Adipocyte (in vitro differentiated cells): ENCODE results near the gene TEX19.
A peak's percentile ranks its signal among the peaks of the same experiment; 100 is the strongest.

Experiments used
- DNase-seq: peaks from one replicate; pipeline ENCODE4 v3.0.0-alpha.2; 2015; ENCODE audit warnings: low read depth
- H3K27me3 ChIP-seq: replicated peaks from 2 replicates; pipeline ENCODE4 v1.7.0; 2013; ENCODE audit warnings: mild to moderate bottlenecking, low read length, moderate library complexity; ENCODE audit not compliant: control insufficient read depth, insufficient read depth
- H3K36me3 ChIP-seq: 2 replicates; pipeline ENCODE4 v1.7.0; 2013; ENCODE audit warnings: low read length, mild to moderate bottlenecking, moderate library complexity; ENCODE audit not compliant: control insufficient read depth, insufficient read depth, severe bottlenecking
- H3K4me1 ChIP-seq: 2 replicates; pipeline ENCODE4 v1.7.0; 2013; ENCODE audit warnings: mild to moderate bottlenecking, low read length, moderate library complexity; ENCODE audit not compliant: control insufficient read depth, insufficient read depth
- H3K4me3 ChIP-seq: 2 replicates; pipeline ENCODE4 v1.7.0; 2013; ENCODE audit warnings: mild to moderate bottlenecking, low read length, moderate library complexity
- H3K9ac ChIP-seq: 2 replicates; pipeline ENCODE4 v1.7.0; 2013; ENCODE audit warnings: mild to moderate bottlenecking, low read length, moderate library complexity
- H3K9me3 ChIP-seq: 2 replicates; pipeline ENCODE4 v1.7.0; 2013; ENCODE audit warnings: mild to moderate bottlenecking, low read length, moderate library complexity; ENCODE audit not compliant: control insufficient read depth

TEX19 gene

DNA sequence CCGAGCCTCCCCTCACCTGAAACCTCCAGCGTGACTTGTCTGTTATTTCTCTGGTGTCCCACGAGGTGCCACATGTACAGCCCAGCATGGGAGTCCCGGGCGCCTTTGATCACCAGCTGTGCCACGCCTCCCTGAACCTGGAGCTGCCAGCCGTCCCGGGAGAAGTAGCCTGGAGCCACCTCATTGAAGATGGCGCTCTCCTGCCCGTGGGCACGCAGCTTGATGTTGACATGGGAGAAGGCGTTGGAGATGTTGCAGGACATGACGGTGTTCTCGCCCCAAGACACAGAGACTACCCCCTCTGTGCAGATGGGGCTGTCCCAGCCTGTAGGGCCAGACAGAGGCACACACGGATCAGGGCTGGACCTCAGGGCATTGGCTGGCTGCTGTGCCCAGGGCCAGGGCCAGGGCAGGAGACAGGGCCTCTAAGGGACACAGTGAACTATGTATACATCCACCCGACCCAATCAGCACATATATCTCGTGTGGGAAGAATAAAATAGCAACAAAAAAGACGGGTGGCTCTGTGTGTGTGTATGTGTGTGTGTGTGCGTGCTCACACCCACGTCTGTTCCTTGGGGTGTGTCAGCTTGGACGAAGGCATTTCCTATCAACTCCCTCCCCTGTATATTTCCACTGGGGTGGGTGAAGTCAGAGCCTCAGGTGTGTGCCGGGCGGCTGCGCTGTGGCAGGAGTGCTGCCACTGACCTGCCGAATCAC, 34.3 kb upstream of the TEX19 start:
- Histone ChIP-seq H3K9ac (no peak overlapping the region), H3K4me1 (no peaks in the 10 kb centered on the region), H3K36me3 (no peaks in the 10 kb centered on the region), H3K27me3 (no peaks in the 10 kb centered on the region), H3K9me3 (no peaks in the 10 kb centered on the region), H3K4me3 (no peak overlapping the region)
- no peak for DNase-seq

DNA sequence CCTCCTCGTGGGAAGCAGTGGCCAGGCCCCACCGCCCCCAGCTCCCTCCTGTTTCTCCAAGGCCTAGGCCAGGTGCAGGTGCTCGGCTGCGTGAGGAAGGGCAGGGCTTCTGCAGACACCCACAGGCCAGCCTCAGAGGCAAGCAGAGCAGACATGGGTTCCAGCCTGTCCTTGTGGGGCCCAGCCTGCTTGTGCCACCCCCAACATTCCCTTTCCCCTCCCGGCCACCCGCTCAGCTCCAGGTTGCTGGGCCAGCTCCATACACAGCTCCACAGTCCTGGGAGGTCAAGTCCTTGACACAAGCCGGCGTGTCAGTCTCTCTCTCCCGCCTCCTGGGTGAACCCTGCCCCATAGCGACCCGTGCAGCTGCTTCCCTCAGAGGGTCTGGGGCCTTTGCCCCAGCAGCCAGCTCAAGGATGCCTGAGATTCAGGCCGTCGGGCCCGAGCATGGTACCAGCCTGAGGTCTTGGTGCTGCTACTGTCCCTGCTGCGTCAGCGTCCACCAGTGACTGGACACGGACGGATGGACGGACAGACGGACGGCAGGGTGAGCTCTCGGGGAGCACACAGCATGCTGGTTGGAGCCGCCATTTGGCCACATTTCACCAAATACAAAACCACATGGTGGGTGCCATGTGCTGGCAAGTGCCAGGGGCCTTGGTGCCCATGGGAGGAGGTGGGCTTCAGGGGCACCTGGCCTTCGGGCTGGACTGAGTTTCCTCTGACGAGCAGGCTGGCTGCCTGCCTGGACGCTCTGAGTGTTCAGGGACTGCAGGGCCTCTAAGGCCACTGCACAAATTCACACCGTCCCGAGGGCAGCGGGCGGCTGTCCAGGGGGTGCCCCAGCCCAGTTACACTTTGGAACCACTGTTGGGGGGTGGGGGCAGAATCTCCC, 33.5 kb upstream of the TEX19 start:
- Histone ChIP-seq H3K36me3 (no peaks in the 10 kb centered on the region), H3K9me3 (no peaks in the 10 kb centered on the region), H3K4me3 (no peak overlapping the region), H3K27me3 (no peaks in the 10 kb centered on the region), H3K4me1 (peaks cover 6% of the 10 kb centered on the region), H3K9ac (no peak overlapping the region)
- no peak for DNase-seq

- Histone ChIP-seq H3K9ac (no peak overlapping the region), H3K4me3 (no peak overlapping the region), H3K36me3 (no peaks in the 10 kb centered on the region), H3K9me3 (no peaks in the 10 kb centered on the region), H3K4me1 (peaks cover 13% of the 10 kb centered on the region), H3K27me3 (no peaks in the 10 kb centered on the region)
- no peak for DNase-seq
Observed at GRCh38 chr17:82327289-82327688, 31.8 kb upstream of the TEX19 start.

DNA sequence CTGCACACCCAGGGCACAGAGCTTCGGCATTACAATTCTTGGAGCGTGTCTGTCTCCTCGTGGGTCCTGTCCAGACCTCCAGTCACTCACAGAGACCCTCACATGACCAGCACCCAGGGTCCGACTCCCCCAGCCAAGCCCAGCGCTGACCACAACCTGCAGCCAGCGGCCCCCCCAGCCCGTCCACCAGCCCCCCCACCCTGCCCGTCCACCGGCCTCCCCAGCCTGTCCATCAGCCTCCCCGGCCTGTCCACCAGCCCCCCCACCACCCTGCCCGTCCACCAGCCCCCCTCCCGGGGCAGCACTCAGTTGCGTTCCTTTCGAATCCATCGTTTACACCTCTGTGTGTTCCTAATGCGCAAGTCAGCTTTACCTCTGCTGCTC, 31.3 kb upstream of the TEX19 start:
- Histone ChIP-seq H3K9ac (no peak overlapping the region), H3K9me3 (no peaks in the 10 kb centered on the region), H3K27me3 (no peaks in the 10 kb centered on the region), H3K36me3 (no peaks in the 10 kb centered on the region), H3K4me1 (peaks cover 17% of the 10 kb centered on the region), H3K4me3 (no peak overlapping the region)
- no peak for DNase-seq

DNA sequence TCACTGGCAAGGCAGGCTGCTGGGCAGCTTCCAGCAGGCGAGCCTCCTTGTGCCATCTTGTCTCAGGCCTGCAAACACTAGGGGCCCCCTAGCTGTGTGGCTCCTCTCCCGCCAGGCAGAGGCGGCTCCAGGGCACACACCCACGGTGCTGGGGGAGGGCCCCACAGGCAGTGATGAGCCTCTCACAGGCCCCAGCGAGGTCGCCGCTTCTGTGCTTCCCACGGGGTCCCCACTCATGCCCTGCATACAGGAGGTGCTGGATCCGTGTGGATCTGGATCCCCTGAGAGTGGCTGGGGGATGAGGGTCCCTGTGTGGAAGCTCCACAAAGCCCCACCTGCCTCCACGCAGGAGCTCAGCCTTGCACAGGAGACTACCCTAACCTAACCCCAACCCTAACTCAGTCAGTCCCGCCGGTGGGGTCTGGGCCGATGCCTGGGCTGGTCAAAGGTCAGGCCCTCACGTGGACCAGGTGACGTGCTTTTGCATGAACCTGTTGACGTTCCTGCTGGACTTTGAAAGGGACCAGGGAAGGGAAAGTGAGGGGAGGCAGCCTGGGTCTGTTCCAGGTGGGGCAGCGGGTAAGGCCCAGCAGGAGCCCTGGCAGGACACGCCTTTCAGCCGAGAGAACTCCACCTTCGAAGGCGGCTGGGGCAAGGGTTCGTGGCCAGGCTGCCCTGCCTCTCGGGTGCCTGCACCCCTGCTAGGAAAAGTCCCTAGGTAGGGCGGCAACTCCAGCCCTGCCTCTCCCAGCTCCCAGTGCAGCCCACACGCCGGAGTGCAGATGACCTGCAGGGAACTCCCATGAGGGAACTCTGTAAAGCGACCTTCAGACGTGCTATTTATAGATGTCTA, 30.7 kb upstream of the TEX19 start:
- Histone ChIP-seq H3K9me3 (no peaks in the 10 kb centered on the region), H3K27me3 (no peaks in the 10 kb centered on the region), H3K4me3 (no peak overlapping the region), H3K4me1 (peaks cover 20% of the 10 kb centered on the region), H3K9ac (no peak overlapping the region), H3K36me3 (no peaks in the 10 kb centered on the region)
- DNase-seq = no peak

DNA sequence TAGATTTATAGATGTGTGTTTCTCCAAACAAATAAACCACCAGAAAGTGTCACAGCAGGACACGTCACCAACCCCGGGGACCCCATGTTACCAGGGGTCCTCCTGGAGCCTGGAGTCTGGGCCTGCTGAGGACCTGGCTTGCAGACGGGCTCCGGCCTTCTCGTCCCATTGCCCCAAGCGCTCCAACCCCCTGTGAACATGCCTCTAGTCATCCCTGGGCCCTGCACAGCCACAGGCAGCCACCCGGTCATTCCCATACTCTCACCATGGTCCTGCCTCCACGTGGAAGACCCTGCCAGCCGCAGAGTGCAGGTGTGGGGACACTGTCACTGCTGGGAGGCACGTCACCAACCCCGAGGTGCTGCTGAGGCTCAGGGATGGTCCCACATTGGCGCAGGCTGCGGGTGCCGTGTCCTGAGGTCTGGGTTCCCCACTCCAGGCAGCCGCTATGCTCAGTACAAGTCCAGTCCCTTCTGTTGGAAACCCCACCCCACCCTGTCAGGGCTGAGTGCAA, 30.0 kb upstream of the TEX19 start:
- H3K4me1 ChIP-seq = peaks cover 21% of the 10 kb centered on the region
- H3K36me3 ChIP-seq = no peaks in the 10 kb centered on the region
- no peak overlapping the region for H3K4me3 ChIP-seq
- no peaks in the 10 kb centered on the region for H3K9me3 ChIP-seq
- H3K9ac ChIP-seq = no peak overlapping the region
- H3K27me3 ChIP-seq = no peaks in the 10 kb centered on the region
- no peak for DNase-seq

DNA sequence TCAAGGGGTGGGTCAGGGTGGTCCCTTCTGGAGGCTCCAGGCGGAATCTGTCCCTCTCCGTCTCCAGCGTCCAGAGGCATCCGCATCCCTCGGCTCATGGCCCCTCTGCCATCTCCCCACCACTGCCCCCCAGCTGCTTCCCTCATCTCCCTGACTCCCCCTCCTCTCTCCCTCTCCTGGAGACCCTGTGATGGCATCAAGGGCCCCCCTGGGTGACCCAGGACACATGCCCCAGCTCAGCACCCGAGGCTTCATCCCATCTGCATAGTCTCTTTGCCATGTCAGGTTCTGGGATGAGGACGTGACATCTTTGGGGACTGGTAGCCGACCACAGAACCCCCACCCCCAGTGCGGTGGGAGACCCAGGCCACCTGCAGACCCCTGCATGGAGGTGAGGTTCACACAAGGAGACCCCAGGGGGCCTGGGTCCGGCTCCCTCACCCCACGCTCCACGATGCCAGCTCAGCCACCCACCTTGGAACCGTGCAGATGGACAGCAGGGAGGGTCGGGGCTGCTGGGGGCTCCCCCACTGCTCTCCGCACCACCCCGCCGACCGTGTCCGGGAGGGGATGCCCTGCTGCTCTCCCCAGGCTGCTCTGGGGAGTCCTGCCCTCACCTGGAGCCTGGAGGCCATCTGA, 29.2 kb upstream of the TEX19 start:
- no peak overlapping the region for H3K9ac ChIP-seq
- no peaks in the 10 kb centered on the region for H3K36me3 ChIP-seq
- H3K4me3 ChIP-seq = no peak overlapping the region
- no peaks in the 10 kb centered on the region for H3K27me3 ChIP-seq
- DNase-seq = no peak
- peaks cover 28% of the 10 kb centered on the region for H3K4me1 ChIP-seq
- H3K9me3 ChIP-seq = no peaks in the 10 kb centered on the region

DNA sequence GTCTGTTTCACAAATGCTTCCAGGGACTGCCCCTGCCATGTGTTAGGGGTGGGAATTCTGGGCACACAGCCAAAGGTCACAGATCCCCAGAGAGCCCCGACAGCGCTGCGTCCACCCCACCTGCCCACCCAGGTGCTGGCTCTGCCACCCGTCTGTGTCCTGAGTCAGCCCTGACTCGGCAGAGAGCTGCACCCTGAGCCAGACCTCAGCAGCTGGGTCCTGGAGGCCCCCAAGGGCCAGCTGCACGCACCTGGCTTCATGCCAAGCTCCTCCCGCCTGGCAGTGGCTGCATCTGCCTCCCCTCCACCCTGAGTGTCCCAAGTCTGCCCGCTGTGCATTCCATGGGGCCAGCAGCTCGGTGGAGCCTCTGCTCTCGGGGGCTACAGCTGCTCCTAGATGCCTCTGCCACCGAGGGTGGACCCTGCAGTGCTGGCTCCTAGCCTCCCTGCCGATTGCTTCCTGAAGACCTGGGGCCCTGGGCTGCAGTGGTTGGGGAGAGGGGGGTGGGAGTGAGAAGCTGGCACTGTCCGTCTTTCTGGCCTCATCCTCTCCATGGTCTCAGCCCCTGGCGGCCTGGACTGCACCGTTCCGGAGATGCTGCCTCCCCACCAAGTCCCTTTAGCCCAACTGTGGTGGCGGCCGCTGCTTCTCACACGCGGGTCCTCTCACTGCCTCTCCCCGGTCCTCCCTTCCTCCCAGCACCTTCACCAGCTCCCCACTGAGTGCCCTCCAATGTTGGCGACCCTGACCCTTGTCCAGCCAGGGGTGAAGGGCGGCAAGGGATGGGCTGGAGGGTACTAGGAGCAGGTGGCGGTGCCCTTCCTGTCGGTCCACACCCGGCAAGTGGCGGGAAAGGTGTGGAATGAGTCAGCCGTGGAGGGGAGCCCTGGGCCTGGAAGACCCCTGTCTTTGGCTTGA, 28.5 kb upstream of the TEX19 start:
- H3K9ac ChIP-seq = peak overlapping the region; percentile 39
- H3K9me3 ChIP-seq = no peaks in the 10 kb centered on the region
- peak; percentile 68 for DNase-seq
- no peaks in the 10 kb centered on the region for H3K36me3 ChIP-seq
- peaks cover 35% of the 10 kb centered on the region for H3K4me1 ChIP-seq
- no peak overlapping the region for H3K4me3 ChIP-seq
- no peaks in the 10 kb centered on the region for H3K27me3 ChIP-seq

DNA sequence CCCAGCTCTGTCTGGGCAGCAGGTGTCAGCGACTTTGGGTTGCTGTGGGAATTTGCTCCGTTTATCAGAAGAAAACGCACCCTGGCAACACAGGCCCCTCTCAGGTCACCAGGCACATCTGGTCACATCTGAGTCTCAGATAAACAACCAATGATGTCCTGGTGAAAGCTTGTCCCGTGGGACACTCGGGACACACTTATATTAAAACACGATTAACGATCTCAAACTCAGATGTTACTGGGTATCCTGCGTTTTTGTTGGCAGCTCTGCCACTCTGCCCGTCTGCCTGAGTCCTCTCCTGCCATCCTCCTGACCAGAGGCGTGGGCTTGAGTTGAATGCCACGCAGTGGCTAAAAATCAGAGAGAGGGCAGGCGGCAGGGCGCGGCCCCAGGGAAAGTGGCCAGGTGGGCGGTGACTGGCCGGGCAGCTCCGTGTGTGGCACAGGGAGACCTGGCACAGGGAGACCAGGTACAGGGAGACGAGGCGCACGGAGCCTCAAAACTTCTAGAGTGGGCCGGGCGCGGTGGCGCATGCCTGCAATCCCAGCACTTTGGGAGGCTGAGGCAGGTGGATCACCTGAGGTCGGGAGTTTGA, 27.6 kb upstream of the TEX19 start:
- DNase-seq = no peak
- H3K4me1 ChIP-seq = peaks cover 35% of the 10 kb centered on the region
- no peaks in the 10 kb centered on the region for H3K27me3 ChIP-seq

More for the DNA sequence above, 27.6 kb upstream of the TEX19 start:
- H3K9ac ChIP-seq = no peak overlapping the region
- no peaks in the 10 kb centered on the region for H3K9me3 ChIP-seq
- H3K4me3 ChIP-seq = no peak overlapping the region
- H3K36me3 ChIP-seq = no peaks in the 10 kb centered on the region
